Thyroid gland (tissue), 4 donors: ENCODE results near the gene LSP1. TPM values are rescaled to one million over a fixed set of nuclear protein-coding genes. Genes with fewer than 3 reads are reported as not detected.

Experiments used
- DNase-seq, 2 donors: peaks; one replicate each; pipeline ENCODE4 v3.0.0-alpha.2; 2019
- H3K27ac ChIP-seq, 3 donors: fragments of 200-600 bp; sonication (generic); 1 replicate in 2 of 3; 2 replicates in 1 of 3; pipeline ENCODE4 v1.5.1; 2016 to 2019; ENCODE audit warnings: mild to moderate bottlenecking in 1 of 3, moderate library complexity in 1 of 3
- H3K27me3 ChIP-seq: fragments of 200-600 bp; sonication (generic); one replicate; pipeline ENCODE4 v1.5.1; 2019
- H3K36me3 ChIP-seq, 2 donors: fragments of 200-600 bp; sonication (generic); one replicate each; pipeline ENCODE4 v1.5.1; 2016 to 2019
- H3K4me1 ChIP-seq, 2 donors: fragments of 200-600 bp; sonication (generic); one replicate each; pipeline ENCODE4 v1.5.1; 2017 to 2019
- H3K4me3 ChIP-seq, 3 donors: fragments of 200-600 bp; sonication (generic); replicated peaks in 1 of 3; 1 replicate in 2 of 3; 2 replicates in 1 of 3; pipeline ENCODE4 v1.5.1; 2016; ENCODE audit warnings: mild to moderate bottlenecking in 1 of 3
- H3K9me3 ChIP-seq: fragments of 200-600 bp; sonication (generic); one replicate; pipeline ENCODE4 v1.5.1; 2017
- CTCF ChIP-seq, 6 experiments: fragments of 200-600 bp in 3 of 6; fragments of 450-650 bp in 3 of 6; sonication (generic) in 3 of 6; IDR thresholded peaks; one replicate each; pipeline ENCODE4 v1.5.1; 2016 to 2019; ENCODE audit warnings: antibody characterized with exemption in 6 of 6, mild to moderate bottlenecking in 2 of 6, inconsistent platforms in 1 of 6, moderate library complexity in 1 of 6
- POLR2A ChIP-seq, 2 donors: fragments of 450-650 bp; IDR thresholded peaks; one replicate each; pipeline ENCODE4 v1.6.1; 2017; ENCODE audit warnings: antibody characterized with exemption in 2 of 2, mild to moderate bottlenecking in 2 of 2, moderate library complexity in 1 of 2
- WGBS, 2 donors: methylation state at CpG; one replicate each; pipeline ENCODE4 v1.1.5; 2017; 5-methylcytosine and 5-hydroxymethylcytosine counted together
- intact Hi-C: fragments of 100-400 bp; cut with DNase I; formaldehyde crosslinking; loops from one replicate; pipeline ENCODE4 v1.15.1; 2023
- total RNA-seq, 4 donors: library from RNA; depleted of rRNA; stranded (reverse); fragments of >200 nt; gene quantifications; one replicate each; pipeline ENCODE4 v1.2.3, GENCODE V29; 2016

LSP1 gene
- total RNA-seq, 4 donors from 2014 or later: 6.7 to 26.1 (median 10.5) TPM

GRCh38 chr11:1858576-1858975 lies 5.7 kb downstream of the LSP1 start:
- TF ChIP-seq CTCF (IDR thresholded peaks at IDR 0.05) (no peak), POLR2A (IDR thresholded peaks at IDR 0.05) (no peak)
- no peak overlapping the region for H3K27ac ChIP-seq
- no peaks in the 10 kb centered on the region for H3K36me3 ChIP-seq
- peaks cover 5 to 10% of the 10 kb centered on the region in 2 donors for H3K4me1 ChIP-seq
- H3K4me3 ChIP-seq: no peak overlapping the region
- intact Hi-C loops: no loop called here
- no peak for DNase-seq
- 94% methylated on average over 5 to 7 of the region's 7 CpGs for WGBS, 2 donors
- H3K27me3 ChIP-seq: no peaks in the 10 kb centered on the region
- no peaks in the 10 kb centered on the region for H3K9me3 ChIP-seq

GRCh38 chr11:1859004-1859403 lies 6.1 kb downstream of the LSP1 start:
- no peak for DNase-seq
- Histone ChIP-seq H3K36me3 (no peaks in the 10 kb centered on the region), H3K9me3 (no peaks in the 10 kb centered on the region), H3K27me3 (no peaks in the 10 kb centered on the region), H3K27ac (no peak overlapping the region), H3K4me3 (no peak overlapping the region), H3K4me1 (peaks cover 8 to 14% of the 10 kb centered on the region in 2 donors)
- 86 to 90% methylated on average over 4 of the region's 4 CpGs for WGBS, 2 donors
- TF ChIP-seq CTCF (IDR thresholded peaks at IDR 0.05): no peak
- no peak for TF ChIP-seq POLR2A (IDR thresholded peaks at IDR 0.05)
- intact Hi-C loops: no loop called here

GRCh38 chr11:1860108-1860507 lies 7.2 kb downstream of the LSP1 start:
- WGBS, 2 donors: 90 to 94% methylated on average over 1 of the region's 1 CpG
- H3K27ac ChIP-seq: no peak overlapping the region
- no peaks in the 10 kb centered on the region for H3K36me3 ChIP-seq
- intact Hi-C loops: no loop called here
- TF ChIP-seq POLR2A (IDR thresholded peaks at IDR 0.05) (no peak), CTCF (IDR thresholded peaks at IDR 0.05) (no peak)
- H3K4me3 ChIP-seq: no peak overlapping the region
- no peaks in the 10 kb centered on the region for H3K9me3 ChIP-seq
- no peaks in the 10 kb centered on the region for H3K27me3 ChIP-seq
- DNase-seq: no peak
- peaks cover 13 to 25% of the 10 kb centered on the region in 2 donors for H3K4me1 ChIP-seq

GRCh38 chr11:1861435-1862411 lies 8.8 kb downstream of the LSP1 start:
- Histone ChIP-seq H3K9me3 (no peaks in the 10 kb centered on the region), H3K27me3 (no peaks in the 10 kb centered on the region), H3K36me3 (no peaks in the 10 kb centered on the region), H3K27ac (no peak overlapping the region), H3K4me3 (no peak overlapping the region), H3K4me1 (peaks cover 15 to 29% of the 10 kb centered on the region in 2 donors)
- WGBS, 2 donors: 92 to 93% methylated on average over 4 of the region's 4 CpGs
- TF ChIP-seq POLR2A (IDR thresholded peaks at IDR 0.05) (no peak), CTCF (IDR thresholded peaks at IDR 0.05) (no peak)
- intact Hi-C loops: no loop called here
- no peak for DNase-seq
